ENCODE results near the gene EIF4EBP2. TPM values are rescaled to one million over a fixed set of nuclear protein-coding genes. Genes with fewer than 3 reads are reported as not detected.
A peak's percentile ranks its signal among the peaks of the same experiment; 100 is the strongest.

Gene EIF4EBP2
- total and polyA plus RNA-seq, 4 donors: 25.7 to 70.0 (median 33.0) TPM

DNA sequence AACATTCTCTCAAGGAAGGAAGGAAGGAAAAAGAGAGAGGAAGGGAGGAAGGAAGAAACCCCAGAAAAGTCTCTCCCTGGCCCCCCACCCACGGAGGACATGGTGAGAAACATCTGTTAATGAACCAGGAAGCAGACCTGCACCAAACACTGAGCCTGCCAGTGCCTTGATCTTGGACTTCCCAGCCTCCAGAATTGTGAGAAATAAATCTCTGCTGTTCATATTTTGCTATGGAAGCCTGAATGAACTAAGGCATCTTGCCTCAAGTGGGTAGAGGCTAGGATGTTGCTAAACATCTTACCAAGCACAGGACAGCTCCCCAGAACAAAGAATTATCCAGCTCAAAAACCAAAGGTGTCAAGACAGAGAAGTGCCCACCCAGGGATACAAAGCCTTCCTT is 40.7 kb upstream of the EIF4EBP2 start:
- no peak for DNase-seq (ENCODE audit: low spot score)
- Histone ChIP-seq H3K27ac (ENCODE audit: low read depth in 1 of 2, low read length in 2 of 2) (no peak overlapping the region), H3K36me3 (ENCODE audit: control insufficient read depth in 4 of 4, insufficient read depth in 3 of 4, low read depth in 1 of 4, low read length in 3 of 4) (no peaks in the 10 kb centered on the region), H3K27me3 (ENCODE audit: control insufficient read depth in 4 of 4, insufficient read depth in 4 of 4, low read length in 3 of 4) (no peaks in the 10 kb centered on the region), H3K9ac (ENCODE audit: low read depth in 1 of 2, low read length in 2 of 2) (no peak overlapping the region), H3K4me3 (ENCODE audit: low read depth in 1 of 3, low read length in 3 of 3) (no peak overlapping the region), H3K9me3 (ENCODE audit: control insufficient read depth in 4 of 4, low read length in 3 of 4) (no peaks in the 10 kb centered on the region), H3K4me1 (ENCODE audit: control insufficient read depth in 4 of 4, insufficient read depth in 4 of 4, low read length in 3 of 4) (peaks cover 0 to 11% (median 9%) of the 10 kb centered on the region in 4 donors)
- TF ChIP-seq ATF3 (IDR thresholded peaks at IDR 0.05): no peak
- TF ChIP-seq, protein P1, sequence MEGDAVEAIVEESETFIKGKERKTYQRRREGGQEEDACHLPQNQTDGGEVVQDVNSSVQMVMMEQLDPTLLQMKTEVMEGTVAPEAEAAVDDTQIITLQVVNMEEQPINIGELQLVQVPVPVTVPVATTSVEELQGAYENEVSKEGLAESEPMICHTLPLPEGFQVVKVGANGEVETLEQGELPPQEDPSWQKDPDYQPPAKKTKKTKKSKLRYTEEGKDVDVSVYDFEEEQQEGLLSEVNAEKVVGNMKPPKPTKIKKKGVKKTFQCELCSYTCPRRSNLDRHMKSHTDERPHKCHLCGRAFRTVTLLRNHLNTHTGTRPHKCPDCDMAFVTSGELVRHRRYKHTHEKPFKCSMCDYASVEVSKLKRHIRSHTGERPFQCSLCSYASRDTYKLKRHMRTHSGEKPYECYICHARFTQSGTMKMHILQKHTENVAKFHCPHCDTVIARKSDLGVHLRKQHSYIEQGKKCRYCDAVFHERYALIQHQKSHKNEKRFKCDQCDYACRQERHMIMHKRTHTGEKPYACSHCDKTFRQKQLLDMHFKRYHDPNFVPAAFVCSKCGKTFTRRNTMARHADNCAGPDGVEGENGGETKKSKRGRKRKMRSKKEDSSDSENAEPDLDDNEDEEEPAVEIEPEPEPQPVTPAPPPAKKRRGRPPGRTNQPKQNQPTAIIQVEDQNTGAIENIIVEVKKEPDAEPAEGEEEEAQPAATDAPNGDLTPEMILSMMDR (IDR thresholded peaks at IDR 0.05; ENCODE audit: low read depth, low read length, missing input control): no peak
- no peak for TF ChIP-seq NR2F2 (IDR thresholded peaks at IDR 0.05)
- no peak for TF ChIP-seq FOXA1 (IDR thresholded peaks at IDR 0.05)
- TF ChIP-seq HNF4G (IDR thresholded peaks at IDR 0.05): no peak
- no peak for TF ChIP-seq MAX (IDR thresholded peaks at IDR 0.05)
- no peak for TF ChIP-seq TAF1 (conservative IDR thresholded peaks at IDR 0.05)
- no peak for TF ChIP-seq EGR1 (IDR thresholded peaks at IDR 0.05; ENCODE audit: low read depth in 2 of 2)
- TF ChIP-seq YY1 (IDR thresholded peaks at IDR 0.05): no peak
- WGBS: 67% methylated on average over 1 of the region's 1 CpG

GRCh38 chr10:70363971-70364771 is 39.8 kb upstream of the EIF4EBP2 start:
- H3K27me3 ChIP-seq (ENCODE audit: control insufficient read depth in 4 of 4, insufficient read depth in 4 of 4, low read length in 3 of 4): no peaks in the 10 kb centered on the region
- peak; percentile 84 for DNase-seq (ENCODE audit: low spot score)
- whole genome bisulfite sequencing: 53% methylated on average over 15 of the region's 15 CpGs
- no peak overlapping the region for H3K9ac ChIP-seq (ENCODE audit: low read depth in 1 of 2, low read length in 2 of 2)
- H3K4me3 ChIP-seq (ENCODE audit: low read depth in 1 of 3, low read length in 3 of 3): no peak overlapping the region
- H3K4me1 ChIP-seq (ENCODE audit: control insufficient read depth in 4 of 4, insufficient read depth in 4 of 4, low read length in 3 of 4): peaks cover 0 to 16% (median 12%) of the 10 kb centered on the region in 4 donors
- H3K9me3 ChIP-seq (ENCODE audit: control insufficient read depth in 4 of 4, low read length in 3 of 4): no peaks in the 10 kb centered on the region
- TF ChIP-seq NR2F2 (IDR thresholded peaks at IDR 0.05): peak; percentile 23
- TF ChIP-seq FOXA1 (IDR thresholded peaks at IDR 0.05): no peak
- TF ChIP-seq RAD21 (IDR thresholded peaks at IDR 0.05): peak; percentile 93 to 100
- no peak for TF ChIP-seq TAF1 (conservative IDR thresholded peaks at IDR 0.05)
- TF ChIP-seq GABPA (IDR thresholded peaks at IDR 0.05 in 1 of 2, conservative IDR thresholded peaks at IDR 0.05 in 1 of 2): peak in 1 of 2 donors; percentile 45
- TF ChIP-seq, protein P2, sequence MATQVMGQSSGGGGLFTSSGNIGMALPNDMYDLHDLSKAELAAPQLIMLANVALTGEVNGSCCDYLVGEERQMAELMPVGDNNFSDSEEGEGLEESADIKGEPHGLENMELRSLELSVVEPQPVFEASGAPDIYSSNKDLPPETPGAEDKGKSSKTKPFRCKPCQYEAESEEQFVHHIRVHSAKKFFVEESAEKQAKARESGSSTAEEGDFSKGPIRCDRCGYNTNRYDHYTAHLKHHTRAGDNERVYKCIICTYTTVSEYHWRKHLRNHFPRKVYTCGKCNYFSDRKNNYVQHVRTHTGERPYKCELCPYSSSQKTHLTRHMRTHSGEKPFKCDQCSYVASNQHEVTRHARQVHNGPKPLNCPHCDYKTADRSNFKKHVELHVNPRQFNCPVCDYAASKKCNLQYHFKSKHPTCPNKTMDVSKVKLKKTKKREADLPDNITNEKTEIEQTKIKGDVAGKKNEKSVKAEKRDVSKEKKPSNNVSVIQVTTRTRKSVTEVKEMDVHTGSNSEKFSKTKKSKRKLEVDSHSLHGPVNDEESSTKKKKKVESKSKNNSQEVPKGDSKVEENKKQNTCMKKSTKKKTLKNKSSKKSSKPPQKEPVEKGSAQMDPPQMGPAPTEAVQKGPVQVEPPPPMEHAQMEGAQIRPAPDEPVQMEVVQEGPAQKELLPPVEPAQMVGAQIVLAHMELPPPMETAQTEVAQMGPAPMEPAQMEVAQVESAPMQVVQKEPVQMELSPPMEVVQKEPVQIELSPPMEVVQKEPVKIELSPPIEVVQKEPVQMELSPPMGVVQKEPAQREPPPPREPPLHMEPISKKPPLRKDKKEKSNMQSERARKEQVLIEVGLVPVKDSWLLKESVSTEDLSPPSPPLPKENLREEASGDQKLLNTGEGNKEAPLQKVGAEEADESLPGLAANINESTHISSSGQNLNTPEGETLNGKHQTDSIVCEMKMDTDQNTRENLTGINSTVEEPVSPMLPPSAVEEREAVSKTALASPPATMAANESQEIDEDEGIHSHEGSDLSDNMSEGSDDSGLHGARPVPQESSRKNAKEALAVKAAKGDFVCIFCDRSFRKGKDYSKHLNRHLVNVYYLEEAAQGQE (IDR thresholded peaks at IDR 0.05): no peak
- TF ChIP-seq SP1 (IDR thresholded peaks at IDR 0.05): no peak
- peak in 1 of 2 donors; percentile 13 for TF ChIP-seq HNF4A (conservative IDR thresholded peaks at IDR 0.05)
- TF ChIP-seq ATF3 (IDR thresholded peaks at IDR 0.05): no peak
- no peak for TF ChIP-seq FOXA2 (IDR thresholded peaks at IDR 0.05)
- TF ChIP-seq, protein P1 (IDR thresholded peaks at IDR 0.05; ENCODE audit: low read depth, low read length, missing input control): peak; percentile 85
- no peak for TF ChIP-seq YY1 (IDR thresholded peaks at IDR 0.05)
- TF ChIP-seq RXRA (IDR thresholded peaks at IDR 0.05): peak; percentile 30 to 42
- TF ChIP-seq MAX (IDR thresholded peaks at IDR 0.05): no peak
- TF ChIP-seq JUND (IDR thresholded peaks at IDR 0.05): no peak
- no peak for TF ChIP-seq ZBTB33 (IDR thresholded peaks at IDR 0.05)
- no peak for TF ChIP-seq HNF4G (IDR thresholded peaks at IDR 0.05)
- TF ChIP-seq EGR1 (IDR thresholded peaks at IDR 0.05; ENCODE audit: low read depth in 2 of 2): no peak
- peak overlapping the region; percentile 31 to 56 for H3K27ac ChIP-seq (ENCODE audit: low read depth in 1 of 2, low read length in 2 of 2)
- H3K36me3 ChIP-seq (ENCODE audit: control insufficient read depth in 4 of 4, insufficient read depth in 3 of 4, low read depth in 1 of 4, low read length in 3 of 4): no peaks in the 10 kb centered on the region
